Measurements from ENCODE around the gene VWA3B.
"Not testable (repeated sequence)": the region's sequence is repeated elsewhere in the genome, so short reads cannot be mapped to it uniquely, and the experiment has no call there.

Gene VWA3B

DNA sequence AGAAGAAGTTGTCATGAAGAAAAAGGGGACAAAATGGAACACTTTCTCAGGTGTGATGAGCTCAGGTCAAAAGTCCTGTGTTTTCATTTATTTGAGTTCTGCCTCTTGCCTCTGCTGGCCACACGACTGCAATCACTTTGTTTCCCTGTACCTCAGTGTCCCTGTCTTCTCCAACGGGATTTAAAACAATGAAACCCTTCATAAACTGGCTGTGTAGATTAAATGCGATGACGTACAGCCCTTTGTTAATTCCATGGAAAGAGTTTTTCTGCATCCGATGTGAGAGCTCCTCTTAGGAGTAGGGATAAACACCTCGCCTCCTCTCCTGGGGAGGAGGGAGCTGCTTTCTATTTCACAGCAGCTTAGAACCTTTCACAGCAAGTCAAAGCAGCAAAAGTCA is 207.7 kb downstream of the VWA3B start:
- in situ Hi-C loops (cut with HindIII; ENCODE audit: low sequenced_read_pairs), result no loop called here

DNA sequence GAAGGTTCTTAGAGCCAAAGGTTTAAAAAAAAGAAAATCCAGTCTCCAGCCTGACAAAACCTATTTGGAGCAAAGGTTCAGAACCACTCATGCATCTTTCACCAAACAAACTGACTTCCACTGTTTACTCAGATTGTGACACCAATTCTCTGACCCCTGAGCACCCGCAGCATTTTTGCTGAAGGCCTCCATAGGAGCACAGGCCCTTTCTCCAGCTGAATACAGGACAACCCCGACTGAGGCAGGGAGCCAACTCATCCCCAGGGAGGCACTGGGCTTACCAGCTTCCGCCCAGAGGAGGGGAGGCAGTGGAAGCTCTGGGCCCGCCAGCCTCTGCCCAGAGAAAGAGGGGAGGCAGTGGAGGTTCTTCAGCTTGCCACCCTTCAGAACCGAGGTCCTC is 208.3 kb downstream of the VWA3B start:
- in situ Hi-C loops (cut with HindIII; ENCODE audit: low sequenced_read_pairs), result no loop called here

DNA sequence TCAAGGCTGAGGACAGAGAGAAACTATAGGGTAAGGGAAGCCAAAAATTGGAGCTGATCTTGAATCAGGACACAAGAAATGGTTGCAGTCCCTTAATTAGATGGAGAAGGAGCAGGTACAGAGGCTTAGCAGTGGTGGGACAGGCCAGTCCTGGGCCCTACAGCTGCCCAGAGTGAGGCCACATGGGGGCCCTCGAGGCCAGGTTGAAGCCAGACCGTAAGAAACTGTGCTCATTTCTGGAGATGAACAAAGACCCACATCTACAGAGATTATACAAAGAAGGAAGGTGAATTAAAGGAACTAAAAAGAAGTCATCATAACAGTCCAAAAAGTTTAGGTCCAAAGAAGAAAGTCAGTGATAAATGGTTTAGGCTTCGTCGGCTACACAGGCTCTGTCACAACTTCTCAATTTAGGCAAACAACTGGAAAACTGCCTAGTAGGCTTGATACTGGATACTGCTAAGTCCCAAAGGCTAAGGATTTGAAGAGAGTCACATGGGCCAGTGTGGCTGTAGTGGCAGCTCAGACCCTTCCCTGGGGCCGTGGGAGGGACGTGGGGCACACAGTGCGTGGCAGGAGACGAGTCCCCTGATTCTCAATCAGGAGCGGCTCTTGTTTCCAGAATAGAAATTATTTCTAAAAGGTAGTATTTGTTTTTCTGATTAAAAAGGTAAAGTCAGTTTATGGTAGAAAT is 208.9 kb downstream of the VWA3B start:
- in situ Hi-C loops (cut with HindIII; ENCODE audit: low sequenced_read_pairs), result no loop called here

DNA sequence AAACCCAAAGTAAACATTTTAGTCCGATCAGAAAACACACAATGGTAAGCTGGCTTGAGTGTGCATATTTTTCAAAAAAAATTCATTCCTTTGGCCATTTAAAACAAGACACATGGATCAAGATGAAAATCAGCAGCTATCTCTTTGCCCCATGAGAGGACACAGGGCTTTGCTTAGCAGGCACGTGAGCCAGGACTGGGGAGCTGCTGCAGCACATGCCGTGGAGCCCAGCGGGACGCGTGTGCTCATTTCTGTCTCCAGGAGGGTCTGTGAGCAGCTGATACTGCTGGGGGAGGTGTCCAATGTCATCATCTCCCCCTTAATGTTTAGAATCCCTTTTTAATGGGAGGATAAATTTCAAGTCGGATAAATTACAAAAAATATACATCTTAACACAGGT is 209.5 kb downstream of the VWA3B start:
- in situ Hi-C loops (cut with HindIII; ENCODE audit: low sequenced_read_pairs), result no loop called here

DNA sequence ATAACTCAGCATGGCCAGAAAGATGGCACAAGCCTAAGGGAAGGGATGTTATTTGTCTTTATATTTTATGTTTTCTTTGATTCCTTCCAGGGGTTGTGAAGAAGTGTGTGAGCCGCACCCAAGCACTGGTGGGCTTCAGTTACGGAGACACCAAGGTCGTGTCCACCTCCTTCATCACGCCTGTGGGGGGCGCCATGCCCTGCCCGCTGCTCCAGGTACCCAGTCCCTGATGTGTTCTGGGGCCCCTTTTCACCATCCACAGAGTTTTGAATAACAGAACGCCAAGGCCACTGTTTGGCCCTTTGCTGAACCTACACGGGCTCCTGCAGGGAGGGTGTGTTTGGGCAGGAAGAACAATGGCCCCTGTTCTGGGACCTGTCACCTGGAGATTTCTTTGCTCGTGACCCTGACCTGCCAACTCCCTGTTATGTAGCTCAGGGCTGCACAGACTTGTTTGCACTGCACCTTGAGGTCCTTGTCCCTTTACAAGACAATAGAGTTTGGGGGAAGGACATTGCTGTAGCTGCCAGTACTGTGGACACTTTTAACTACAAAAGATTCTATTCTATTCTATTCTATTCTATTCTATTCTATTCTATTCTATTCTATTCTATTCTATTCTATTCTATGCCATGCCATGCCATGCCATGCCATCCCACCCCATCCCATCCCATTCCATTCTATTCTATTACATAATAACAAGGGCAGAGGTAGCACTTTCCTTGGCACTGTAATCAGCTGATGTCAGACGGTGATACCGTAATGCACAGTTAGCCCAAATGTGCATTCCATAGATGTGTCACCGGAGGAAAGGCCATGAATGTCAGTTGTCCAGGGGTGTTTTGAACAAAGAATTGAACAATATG is 211.1 kb downstream of the VWA3B start:
- in situ Hi-C loops (cut with HindIII; ENCODE audit: low sequenced_read_pairs), result no loop called here

DNA sequence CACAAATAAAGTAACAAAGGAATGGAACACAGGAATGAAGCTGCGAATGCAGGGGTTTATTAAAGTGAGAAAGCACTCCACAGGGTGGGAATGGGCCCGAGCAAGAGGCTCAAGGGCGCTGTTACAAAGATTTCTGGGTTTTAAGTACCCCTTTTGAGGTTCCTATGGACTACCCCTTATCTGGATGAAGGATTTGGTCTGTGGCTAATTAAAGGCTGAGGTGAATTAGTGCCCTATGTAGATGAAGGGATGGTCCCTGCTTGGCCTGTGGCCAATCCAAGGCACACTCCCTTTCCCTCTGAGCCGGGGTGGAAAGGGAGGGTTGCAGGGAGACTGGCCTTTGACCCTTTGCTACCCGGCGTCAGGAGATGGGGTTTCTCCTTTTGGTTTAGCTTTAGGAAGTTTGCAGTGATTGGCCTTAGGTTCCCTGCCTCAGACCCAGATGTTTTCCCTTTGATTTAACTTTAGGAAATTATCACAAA is 211.8 kb downstream of the VWA3B start:
- in situ Hi-C loops (cut with HindIII; ENCODE audit: low sequenced_read_pairs), result no loop called here

DNA sequence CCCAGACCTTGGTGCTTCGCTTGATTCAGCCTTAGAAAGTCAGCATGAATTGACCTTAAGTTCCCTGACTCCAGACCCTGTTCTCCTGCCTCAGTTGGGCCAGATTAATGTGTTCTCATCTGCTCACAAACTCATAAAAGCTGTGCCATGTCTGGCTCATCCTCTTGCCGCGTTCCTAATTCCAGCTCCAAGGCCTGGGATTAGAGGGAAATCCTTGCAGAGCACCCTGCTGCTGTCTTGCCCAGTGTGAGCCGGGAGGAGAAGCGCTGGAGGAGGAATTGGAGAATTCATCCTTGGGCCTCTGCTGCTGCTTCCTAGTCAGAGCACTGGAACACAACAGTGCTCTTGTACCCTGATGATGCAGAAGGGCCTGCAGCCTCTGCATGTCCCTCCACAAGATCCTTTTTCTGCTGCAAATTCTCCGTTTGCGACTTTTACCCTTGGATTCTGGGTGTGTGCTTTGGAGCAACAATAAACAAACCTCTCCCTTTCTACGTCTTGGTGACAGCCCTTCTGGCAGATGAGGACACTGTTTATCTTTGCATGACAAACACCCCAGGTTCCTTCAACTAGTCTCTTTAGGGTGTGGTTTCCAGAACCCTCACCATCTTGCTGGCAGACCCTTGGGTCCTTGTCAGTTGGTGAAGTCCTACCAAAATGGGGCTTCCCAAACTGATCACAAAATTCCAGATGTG is 212.4 kb downstream of the VWA3B start:
- in situ Hi-C loops (cut with HindIII; ENCODE audit: low sequenced_read_pairs), result no loop called here

DNA sequence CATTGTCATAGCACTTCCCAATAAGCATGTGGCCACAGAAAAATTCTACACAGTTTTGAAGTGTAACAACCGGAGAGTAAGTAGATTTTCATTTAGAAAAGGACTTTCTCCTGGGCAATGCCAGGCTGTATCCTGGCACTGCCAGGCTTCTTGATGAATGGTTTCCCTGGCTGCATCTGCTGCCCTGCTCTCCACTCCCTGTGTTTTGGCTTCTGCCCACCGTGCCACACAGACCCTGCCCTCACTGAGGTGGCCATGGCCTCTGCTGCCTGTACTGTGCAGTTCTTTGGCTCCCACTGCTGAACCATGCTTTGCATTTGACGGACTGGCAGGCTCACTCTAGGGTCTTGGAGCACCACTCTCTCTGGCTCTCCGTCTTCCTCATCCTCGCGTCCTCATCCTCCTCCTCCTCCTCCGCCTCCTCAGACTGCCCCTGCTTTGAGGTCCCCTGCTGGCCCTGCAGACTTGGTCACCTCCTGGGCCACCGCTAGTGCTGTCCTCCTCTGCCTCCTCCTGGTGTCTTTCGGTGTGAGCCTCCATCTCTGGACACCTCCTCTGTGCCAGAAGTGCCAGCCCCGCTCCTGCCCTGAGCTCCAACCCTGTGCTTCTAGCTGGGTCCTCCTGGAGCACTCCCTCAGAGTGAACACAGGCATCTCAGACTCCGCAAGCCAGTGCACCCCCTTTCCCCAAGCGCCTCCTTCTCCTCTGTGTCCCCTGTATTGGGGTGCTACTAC is 213.3 kb downstream of the VWA3B start:
- in situ Hi-C loops (cut with HindIII; ENCODE audit: low sequenced_read_pairs), result no loop called here

DNA sequence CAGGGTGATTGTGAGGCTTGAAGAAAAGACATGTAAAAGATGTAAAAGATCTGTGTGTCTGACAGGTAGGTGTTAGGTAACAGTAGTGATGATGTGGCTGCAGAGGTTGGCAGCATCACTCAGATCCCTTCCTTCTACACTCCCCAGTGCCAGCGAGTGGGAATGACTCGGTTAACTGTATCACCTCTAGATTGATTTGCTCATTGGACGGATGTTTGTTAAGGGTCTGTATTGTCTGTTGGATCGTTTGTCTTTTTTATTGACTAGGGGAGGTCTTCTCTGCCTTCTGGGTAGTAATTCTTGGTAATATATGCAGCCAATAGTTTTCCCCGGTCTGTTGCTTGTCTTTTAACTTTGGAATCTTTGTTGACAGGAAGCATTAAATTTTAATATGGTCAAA is 214.5 kb downstream of the VWA3B start:
- in situ Hi-C loops (cut with HindIII; ENCODE audit: low sequenced_read_pairs), result no loop called here

DNA sequence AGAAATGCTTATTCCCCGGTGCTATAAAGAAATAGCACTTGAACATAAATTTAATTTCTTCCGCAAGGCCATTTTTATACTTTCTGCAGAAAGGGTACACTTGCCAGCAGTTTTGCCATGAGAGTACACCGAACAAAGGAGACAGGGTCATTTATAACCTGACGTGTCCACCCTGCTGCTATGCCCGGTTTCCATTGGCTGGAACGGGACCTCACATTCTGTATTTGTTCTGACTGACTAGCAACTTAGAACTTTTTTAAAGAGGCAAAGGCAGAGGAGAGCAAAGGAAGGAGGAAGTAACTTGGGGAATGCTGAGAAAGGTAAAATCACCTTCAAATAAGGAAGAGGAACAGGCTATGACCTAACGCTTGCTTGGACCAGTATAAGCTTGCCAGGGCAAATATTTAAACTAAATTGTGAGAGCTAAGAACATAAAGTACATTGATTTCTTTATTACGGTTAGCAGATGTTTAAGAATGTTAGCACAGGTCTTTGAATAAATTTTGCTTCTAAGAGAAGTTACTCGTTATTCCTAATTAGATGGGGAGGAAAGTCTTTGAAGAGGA is 220.2 kb downstream of the VWA3B start:
- in situ Hi-C loops (cut with HindIII; ENCODE audit: low sequenced_read_pairs), result not testable (repeated sequence)

DNA sequence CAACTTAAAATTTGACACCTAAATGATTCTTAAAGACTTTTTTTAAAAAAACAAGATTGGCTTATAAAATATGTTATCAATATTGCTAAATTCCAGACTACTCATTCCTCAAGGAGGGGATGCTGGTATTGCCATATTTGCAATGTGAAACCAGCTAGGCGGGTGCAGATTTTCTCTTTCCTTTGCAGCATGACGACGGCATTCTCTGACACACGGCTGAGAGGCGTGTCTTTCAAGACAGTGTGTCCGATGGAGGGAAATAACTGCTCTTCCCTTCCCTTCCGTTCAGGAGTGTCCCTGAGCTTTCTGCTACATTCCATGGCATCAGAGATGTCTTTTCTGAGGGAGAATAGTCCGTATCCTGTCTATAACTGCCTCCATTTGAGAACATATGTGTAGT is 221.1 kb downstream of the VWA3B start:
- in situ Hi-C loops (cut with HindIII; ENCODE audit: low sequenced_read_pairs), result no loop called here

DNA sequence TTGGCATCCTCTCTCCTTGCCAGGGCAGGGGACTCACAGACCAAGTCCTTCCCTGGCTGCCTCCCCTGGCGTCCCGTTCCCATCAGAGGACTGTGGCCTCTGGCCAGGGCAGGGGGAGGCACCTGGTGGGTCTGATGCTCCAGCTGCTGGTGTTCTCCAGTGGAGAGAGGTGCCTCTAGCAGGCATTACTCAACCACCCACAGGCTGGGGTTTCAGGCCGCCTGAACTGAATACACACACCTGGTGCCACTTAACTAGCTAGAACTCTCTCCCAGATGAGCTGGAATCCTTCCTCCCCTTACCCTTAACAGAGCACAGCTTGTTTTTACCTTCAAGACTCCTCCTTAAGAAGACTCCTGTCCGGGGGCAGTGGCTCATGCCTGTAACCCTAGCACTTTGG is 221.6 kb downstream of the VWA3B start:
- in situ Hi-C loops (cut with HindIII; ENCODE audit: low sequenced_read_pairs), result no loop called here

DNA sequence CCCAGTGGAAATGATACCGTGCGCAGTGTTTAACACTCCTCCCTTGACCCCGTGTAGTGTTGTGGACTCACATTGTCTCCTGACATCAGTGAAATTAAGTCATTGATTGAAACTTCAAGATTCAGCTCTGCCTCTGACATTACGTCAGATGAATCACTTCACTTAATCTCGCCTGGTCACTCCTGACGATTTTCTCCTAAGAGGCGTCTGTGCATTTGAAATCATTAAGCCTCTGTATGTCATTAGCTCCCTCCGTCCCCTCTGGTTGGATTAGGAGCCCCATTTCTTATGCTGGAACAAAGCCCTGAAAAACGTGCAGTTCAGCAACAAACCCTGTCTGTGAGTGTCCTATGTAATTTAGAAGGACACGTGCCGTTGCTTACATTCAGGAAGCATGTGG is 222.6 kb downstream of the VWA3B start:
- in situ Hi-C loops (cut with HindIII; ENCODE audit: low sequenced_read_pairs), result no loop called here

DNA sequence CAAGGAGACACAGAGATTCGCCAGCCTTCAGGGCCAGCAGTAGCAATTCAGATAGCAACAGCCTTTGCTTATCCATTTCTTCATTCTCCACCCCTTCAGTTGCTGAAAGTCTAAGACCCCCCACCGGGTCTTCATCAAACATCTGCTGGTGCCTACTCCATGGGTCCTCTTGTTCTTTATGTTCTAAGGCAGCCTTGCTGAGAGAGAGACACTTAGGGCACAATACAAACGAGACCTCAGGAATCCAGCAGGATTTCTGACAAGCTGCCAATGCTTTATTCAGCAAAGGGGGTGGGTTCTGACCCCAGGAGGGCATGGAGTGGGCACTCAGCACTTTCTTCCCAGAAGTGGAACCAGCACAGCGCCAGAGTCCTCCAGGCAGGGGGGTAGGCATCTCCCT is 223.0 kb downstream of the VWA3B start:
- in situ Hi-C loops (cut with HindIII; ENCODE audit: low sequenced_read_pairs), result no loop called here

DNA sequence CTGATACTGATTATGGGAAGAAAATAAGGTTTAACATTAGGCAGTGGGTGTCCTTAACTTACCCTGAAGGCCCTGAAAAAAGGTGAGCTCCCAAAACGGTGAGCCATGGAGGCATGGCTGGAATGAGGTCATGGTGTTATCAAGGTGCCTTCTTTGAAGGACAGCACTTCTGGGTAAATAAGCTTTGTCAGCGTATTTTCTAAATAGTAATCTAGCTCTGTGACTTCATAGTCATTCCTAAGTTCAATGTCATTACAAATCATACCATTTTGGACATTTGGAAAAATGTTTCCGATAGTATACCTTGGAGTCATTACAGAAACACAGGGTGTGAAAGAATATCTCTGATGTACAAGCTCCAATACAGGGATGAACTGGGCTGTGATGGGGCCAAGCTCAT is 224.1 kb downstream of the VWA3B start:
- in situ Hi-C loops (cut with HindIII; ENCODE audit: low sequenced_read_pairs), result no loop called here

DNA sequence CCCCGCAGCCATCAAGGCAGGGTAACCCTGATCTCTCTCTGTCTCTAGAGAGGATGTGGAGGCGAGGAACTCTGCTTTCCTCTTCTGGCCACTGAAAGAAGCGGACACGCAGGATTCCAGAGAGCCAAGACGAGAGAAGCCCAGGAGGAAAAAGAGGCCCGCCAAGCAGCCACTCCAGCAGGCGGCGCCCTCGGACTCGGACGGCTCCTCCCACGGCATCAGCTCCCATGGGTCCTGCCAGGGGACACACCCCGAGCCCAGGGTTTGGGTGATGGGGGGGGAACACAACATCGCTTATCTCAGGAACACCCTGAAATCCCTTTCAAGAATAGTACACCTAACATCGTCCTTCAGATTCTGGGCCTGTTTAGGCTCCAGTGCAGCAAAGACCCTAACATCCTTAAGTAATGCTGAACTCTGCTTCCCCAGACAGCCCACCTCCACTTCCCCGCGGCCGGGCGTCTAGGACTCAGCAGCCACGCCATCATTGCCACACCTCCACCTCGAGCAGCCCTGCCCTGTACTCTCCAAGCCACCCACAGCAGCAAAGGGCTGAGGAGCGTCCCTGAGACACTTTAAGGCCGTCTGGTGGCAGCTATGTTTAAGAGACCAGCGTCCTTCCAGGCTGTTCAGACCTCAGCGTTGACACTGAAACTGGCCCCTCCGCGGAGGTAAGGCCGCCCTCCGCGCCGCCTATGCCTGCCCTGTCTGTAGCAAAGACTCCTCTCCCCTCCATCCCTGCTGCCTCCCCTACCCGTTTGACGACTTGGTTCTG is 225.0 kb downstream of the VWA3B start:
- in situ Hi-C loops (cut with HindIII; ENCODE audit: low sequenced_read_pairs), result no loop called here

DNA sequence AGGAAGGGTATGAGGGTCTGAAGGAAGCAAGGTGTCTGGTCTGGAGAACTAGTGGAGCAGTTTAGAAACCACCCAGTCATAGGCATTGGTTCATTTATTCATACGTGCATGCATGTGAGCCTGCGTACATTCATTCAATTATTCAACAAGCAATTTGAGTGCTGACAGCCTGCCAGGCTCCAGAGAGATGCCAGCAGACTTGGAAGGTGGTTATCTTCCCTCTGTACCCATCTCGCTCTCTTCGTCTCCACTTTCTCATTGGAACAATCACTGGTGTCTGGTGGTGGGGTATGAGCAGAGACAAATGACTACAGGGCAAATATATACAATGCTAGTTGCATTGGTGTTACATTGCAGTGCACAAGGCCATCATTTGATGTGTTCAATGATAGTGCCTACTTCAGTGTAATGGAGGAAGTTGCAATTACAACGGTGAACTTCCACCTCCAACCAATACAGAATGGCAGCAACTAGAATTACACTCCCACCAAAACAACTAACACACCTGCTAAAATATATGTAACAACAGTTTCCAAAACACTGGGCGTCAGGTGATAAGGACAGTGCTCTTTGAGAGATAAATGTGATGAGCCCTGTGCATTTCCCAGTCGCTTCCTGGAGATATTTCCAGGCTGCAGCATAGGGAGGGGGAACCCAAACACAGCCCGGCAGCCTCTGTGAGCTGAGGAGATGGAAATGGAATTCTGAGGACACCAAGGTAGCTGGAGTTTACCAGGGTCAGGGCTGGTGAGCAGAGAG is 226.7 kb downstream of the VWA3B start:
- in situ Hi-C loops (cut with HindIII; ENCODE audit: low sequenced_read_pairs), result no loop called here

DNA sequence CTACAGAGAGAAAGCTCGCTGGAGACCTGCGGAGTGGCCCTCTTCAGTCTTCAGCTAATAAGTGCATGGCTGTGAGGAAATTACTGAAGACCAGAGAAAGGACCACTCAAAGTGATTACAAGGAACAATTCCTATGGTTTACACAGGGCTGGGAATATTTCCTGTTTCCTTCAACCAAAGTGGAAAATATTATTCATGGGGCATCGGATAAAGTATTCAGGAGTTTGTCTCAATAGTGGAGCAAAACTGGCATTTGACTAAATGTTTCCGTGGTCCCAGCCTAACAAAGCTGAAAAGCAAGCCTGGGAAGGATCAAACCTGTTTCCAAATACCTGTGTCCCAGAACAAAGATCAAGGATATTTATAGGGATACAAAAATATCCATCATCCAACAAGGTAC is 227.3 kb downstream of the VWA3B start:
- in situ Hi-C loops (cut with HindIII; ENCODE audit: low sequenced_read_pairs), result no loop called here

DNA sequence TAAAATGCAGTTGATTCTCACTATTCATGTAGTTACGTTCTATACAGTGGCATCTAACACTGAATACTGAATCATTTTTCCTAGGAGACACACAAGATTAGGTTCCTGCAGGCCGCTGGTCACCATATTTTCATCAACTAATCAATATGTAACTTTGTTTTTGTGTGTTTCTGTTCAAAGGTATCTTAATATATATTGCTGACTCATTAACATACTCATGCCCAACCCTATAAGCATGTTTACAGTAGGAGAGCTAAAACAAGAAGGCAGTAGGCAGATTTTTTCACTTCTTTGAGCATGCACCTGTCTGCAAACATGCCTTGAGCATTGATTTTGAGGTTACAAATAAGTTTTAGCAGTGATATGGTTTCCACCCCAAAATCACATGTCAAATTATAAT is 229.0 kb downstream of the VWA3B start:
- in situ Hi-C loops (cut with HindIII; ENCODE audit: low sequenced_read_pairs), result no loop called here

All from DLD1 (cell line).